GM23338 (cell line): Measurements from ENCODE around the gene PITPNC1. TPM values are rescaled to one million over a fixed set of nuclear protein-coding genes. Genes with fewer than 3 reads are reported as not detected.

Experiments used
- ATAC-seq: fragments of 200-7000 bp; cut with Tn5 transposase; 3 replicates; pipeline ENCODE4 v1.9.1; 2020
- DNase-seq: peaks from one replicate; pipeline ENCODE4 v3.0.0-alpha.2; 2015; ENCODE audit warnings: low spot score
- H2AFZ ChIP-seq: fragments of 200-600 bp; sonication (generic); 2 replicates; pipeline ENCODE4 v1.8.0; 2016; ENCODE audit warnings: antibody characterized with exemption, mild to moderate bottlenecking, moderate library complexity
- H3F3A ChIP-seq: fragments of 200-600 bp; sonication (generic); replicated peaks from 2 replicates; pipeline ENCODE4 v1.8.0; 2017; ENCODE audit warnings: antibody characterized with exemption, mixed run types, low read depth
- H3K27ac ChIP-seq: fragments of 200-600 bp; sonication (generic); 2 replicates; pipeline ENCODE4 v1.6.1; 2016; ENCODE audit warnings: low read depth
- H3K27me3 ChIP-seq: fragments of 200-600 bp; sonication (generic); 2 replicates; pipeline ENCODE4 v1.8.0; 2016; ENCODE audit warnings: mild to moderate bottlenecking, mixed run types, moderate library complexity; ENCODE audit not compliant: insufficient read depth
- H3K36me3 ChIP-seq: fragments of 200-600 bp; sonication (generic); 2 replicates; pipeline ENCODE4 v1.8.0; 2016; ENCODE audit warnings: mild to moderate bottlenecking; ENCODE audit not compliant: insufficient read depth
- H3K4me1 ChIP-seq: fragments of 200-600 bp; sonication (generic); 2 replicates; pipeline ENCODE4 v1.8.0; 2016; ENCODE audit warnings: mild to moderate bottlenecking, moderate library complexity; ENCODE audit not compliant: insufficient read depth
- H3K4me2 ChIP-seq: fragments of 200-600 bp; sonication (generic); 2 replicates; pipeline ENCODE4 v1.7.1; 2017; ENCODE audit warnings: mixed run types
- H3K4me3 ChIP-seq: fragments of 200-600 bp; sonication (generic); 2 replicates; pipeline ENCODE4 v1.6.1; 2016; ENCODE audit warnings: mixed run types
- H3K79me2 ChIP-seq: fragments of 200-600 bp; sonication (generic); replicated peaks from 2 replicates; pipeline ENCODE4 v1.8.0; 2017; ENCODE audit warnings: mild to moderate bottlenecking; ENCODE audit not compliant: insufficient read depth
- H3K9me2 ChIP-seq: fragments of 200-600 bp; sonication (generic); 2 replicates; pipeline ENCODE4 v1.8.0; 2017; ENCODE audit not compliant: insufficient read depth
- H4K20me1 ChIP-seq: fragments of 200-600 bp; sonication (generic); replicated peaks from 2 replicates; pipeline ENCODE4 v1.8.0; 2017; ENCODE audit warnings: mild to moderate bottlenecking; ENCODE audit not compliant: insufficient read depth
- H3K27ac Mint-ChIP-seq: 2 replicates; pipeline ENCODE4 v1.8.0; 2020; ENCODE audit warnings: inconsistent platforms, mild to moderate bottlenecking, moderate library complexity, mixed read lengths
- H3K27me3 Mint-ChIP-seq: 3 replicates; pipeline ENCODE4 v1.8.0; 2022; ENCODE audit warnings: low read depth, mild to moderate bottlenecking, moderate library complexity, mixed read lengths, inconsistent platforms; ENCODE audit not compliant: insufficient read depth, poor library complexity
- H3K36me3 Mint-ChIP-seq: 3 replicates; pipeline ENCODE4 v1.8.0; 2021; ENCODE audit warnings: low read depth, mild to moderate bottlenecking, inconsistent platforms, moderate library complexity, mixed read lengths
- H3K4me1 Mint-ChIP-seq: 3 replicates; pipeline ENCODE4 v1.8.0; 2020; ENCODE audit warnings: mild to moderate bottlenecking, inconsistent platforms, mixed read lengths
- H3K4me3 Mint-ChIP-seq: 3 replicates; pipeline ENCODE4 v1.8.0; 2021; ENCODE audit warnings: moderate library complexity, mild to moderate bottlenecking, inconsistent platforms, mixed read lengths
- H3K9me3 Mint-ChIP-seq: 3 replicates; pipeline ENCODE4 v1.8.0; 2020; ENCODE audit warnings: moderate library complexity, mild to moderate bottlenecking, inconsistent platforms, mixed read lengths
- CREB1 ChIP-seq: fragments of 250-450 bp; sonication (Bioruptor Pico); IDR thresholded peaks from 2 replicates; pipeline ENCODE4 v1.5.0; 2020; ENCODE audit warnings: low read depth, mild to moderate bottlenecking, moderate library complexity
- CTCF ChIP-seq, 2 experiments: fragments of 200-600 bp in 1 of 2; sonication (generic) in 1 of 2; conservative IDR thresholded peaks; 2 replicates each; pipeline versions ENCODE4 v1.5.1 to v1.6.1; 2016 to 2017; ENCODE audit warnings: antibody characterized with exemption in 2 of 2, low read depth in 2 of 2, mild to moderate bottlenecking in 2 of 2, moderate library complexity in 1 of 2
- EZH2 ChIP-seq: fragments of 200-600 bp; sonication (generic); IDR thresholded peaks from one replicate; pipeline ENCODE4 v1.8.0; 2017; ENCODE audit warnings: antibody characterized with exemption, mild to moderate bottlenecking, low read depth; ENCODE audit not compliant: unreplicated experiment
- EZH2phosphoT487 ChIP-seq: fragments of 200-600 bp; sonication (generic); IDR thresholded peaks from one replicate; pipeline ENCODE4 v1.8.1; 2018; ENCODE audit warnings: antibody characterized with exemption; ENCODE audit not compliant: unreplicated experiment
- JUNB ChIP-seq: IDR thresholded peaks from one replicate; pipeline ENCODE4 v1.6.1; 2016; ENCODE audit warnings: antibody characterized with exemption; ENCODE audit not compliant: unreplicated experiment
- NANOG ChIP-seq: IDR thresholded peaks from 2 replicates; pipeline ENCODE4 v1.6.1; 2016; ENCODE audit warnings: antibody characterized with exemption, borderline replicate concordance
- POLR2AphosphoS5 ChIP-seq: IDR thresholded peaks from 2 replicates; pipeline ENCODE4 v1.6.1; 2016; ENCODE audit warnings: antibody characterized with exemption, low read depth
- REST ChIP-seq: IDR thresholded peaks from one replicate; pipeline ENCODE4 v1.6.1; 2018; ENCODE audit warnings: antibody characterized with exemption; ENCODE audit not compliant: unreplicated experiment
- STAT1 ChIP-seq: IDR thresholded peaks from one replicate; pipeline ENCODE4 v1.6.1; 2016; ENCODE audit warnings: antibody characterized with exemption; ENCODE audit not compliant: unreplicated experiment
- ZNF114 ChIP-seq: fragments of 250-450 bp; sonication (Bioruptor Pico); IDR thresholded peaks from 2 replicates; pipeline ENCODE4 v1.5.0; 2020; ENCODE audit warnings: mild to moderate bottlenecking, moderate library complexity
- ZNF331 ChIP-seq: fragments of 250-450 bp; sonication (Bioruptor Pico); IDR thresholded peaks from 2 replicates; pipeline ENCODE4 v1.5.0; 2020; ENCODE audit warnings: low read depth, mild to moderate bottlenecking, moderate library complexity
- ZNF462 ChIP-seq: fragments of 250-450 bp; sonication (Bioruptor Pico); IDR thresholded peaks from 2 replicates; pipeline ENCODE4 v1.5.0; 2020; ENCODE audit warnings: mild to moderate bottlenecking, moderate library complexity
- polyA plus RNA-seq: library from polyadenylated mRNA; unstranded; fragments of >200 nt; fragmentation: Nextera tagmentation; extraction: Ambion mirVana; gene quantifications from 2 replicates; pipeline ENCODE4 v1.2.1, GENCODE V29; 2016
- total RNA-seq: library from RNA; depleted of rRNA; stranded (reverse); fragments of >200 nt; shearing (Covaris generic); gene quantifications from 2 replicates; pipeline ENCODE4 v1.2.3, GENCODE V29; 2014
- TF ChIP-seq, protein P1 (sequence below): IDR thresholded peaks from 2 replicates; pipeline ENCODE4 v1.6.1; 2016; ENCODE audit warnings: antibody characterized with exemption

PITPNC1 gene
- total and polyA plus RNA-seq, 2 experiments from 2014 or later, result 23.0 to 32.6 TPM

DNA sequence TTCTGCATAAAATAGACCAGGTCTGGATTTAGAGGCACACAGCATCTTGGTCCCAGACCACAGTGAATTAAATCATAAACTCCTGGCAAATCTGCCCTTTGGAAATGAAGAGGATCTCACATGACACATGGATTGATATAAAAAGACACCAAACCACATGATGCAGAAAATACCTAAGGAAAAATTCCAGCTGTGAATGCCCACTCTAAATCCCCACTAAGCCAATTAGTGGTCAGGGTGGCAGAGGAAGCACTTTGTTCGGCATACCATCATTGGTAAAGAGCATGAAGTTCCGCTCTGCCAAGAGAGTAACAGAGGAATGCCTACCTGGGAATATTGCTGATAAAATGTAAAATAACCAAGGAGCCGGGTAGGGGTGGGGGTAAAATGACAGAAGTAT, 308.3 kb downstream of the PITPNC1 start:
- no peaks in the 10 kb centered on the region for H3K36me3 Mint-ChIP-seq
- no peaks in the 10 kb centered on the region for H3K27me3 Mint-ChIP-seq
- Histone ChIP-seq H3K9me2 (no peaks in the 10 kb centered on the region), H3K4me1 (peaks cover 4% of the 10 kb centered on the region), H2AFZ (no peak overlapping the region), H3K4me3 (no peak overlapping the region), H3K27ac (no peak overlapping the region), H3K36me3 (no peaks in the 10 kb centered on the region), H3K4me2 (no peak overlapping the region), H3K79me2 (no peaks in the 10 kb centered on the region), H3K27me3 (no peaks in the 10 kb centered on the region), H4K20me1 (no peaks in the 10 kb centered on the region), H3F3A (no peaks in the 10 kb centered on the region; the same call in 1 of the 2 replicates)
- no peak overlapping the region for H3K4me3 Mint-ChIP-seq
- H3K4me1 Mint-ChIP-seq, result peaks cover 12% of the 10 kb centered on the region
- no peak for ATAC-seq
- DNase-seq, result no peak
- TF ChIP-seq EZH2phosphoT487, result no peak
- TF ChIP-seq REST, result no peak
- no peak for TF ChIP-seq ZNF331
- TF ChIP-seq ZNF462 (CRISPR knock-in tag), result no peak
- TF ChIP-seq, protein P1, sequence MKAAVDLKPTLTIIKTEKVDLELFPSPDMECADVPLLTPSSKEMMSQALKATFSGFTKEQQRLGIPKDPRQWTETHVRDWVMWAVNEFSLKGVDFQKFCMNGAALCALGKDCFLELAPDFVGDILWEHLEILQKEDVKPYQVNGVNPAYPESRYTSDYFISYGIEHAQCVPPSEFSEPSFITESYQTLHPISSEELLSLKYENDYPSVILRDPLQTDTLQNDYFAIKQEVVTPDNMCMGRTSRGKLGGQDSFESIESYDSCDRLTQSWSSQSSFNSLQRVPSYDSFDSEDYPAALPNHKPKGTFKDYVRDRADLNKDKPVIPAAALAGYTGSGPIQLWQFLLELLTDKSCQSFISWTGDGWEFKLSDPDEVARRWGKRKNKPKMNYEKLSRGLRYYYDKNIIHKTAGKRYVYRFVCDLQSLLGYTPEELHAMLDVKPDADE, result no peak
- TF ChIP-seq CTCF (conservative IDR thresholded peaks at IDR 0.05; ENCODE audit: low read depth in 2 of 2), result no peak
- TF ChIP-seq EZH2, result no peak
- no peak for TF ChIP-seq NANOG
- TF ChIP-seq POLR2AphosphoS5, result no peak
- no peak for TF ChIP-seq ZNF114 (CRISPR knock-in tag)
- no peak for TF ChIP-seq JUNB
- no peak for TF ChIP-seq CREB1 (CRISPR knock-in tag)
- TF ChIP-seq STAT1, result no peak
- H3K27ac Mint-ChIP-seq, result no peak overlapping the region
- no peaks in the 10 kb centered on the region for H3K9me3 Mint-ChIP-seq
